ENCODE measurements around the gene SLC25A24. TPM values are rescaled to one million over a fixed set of nuclear protein-coding genes. Genes with fewer than 3 reads are reported as not detected.

SLC25A24 gene
- total and polyA plus RNA-seq, 9 of the 15 experiments (the other 6 are each of a cell fraction or from before 2014, with no cell fraction given): 6.9 to 34.9 (median 25.4) TPM

- TF ChIP-seq NR4A1 (CRISPR knock-in tag; IDR thresholded peaks at IDR 0.05) (no peak), NR4A1 (tag; IDR thresholded peaks at IDR 0.05) (0 out of 2 replicates have a peak, but pooled peaks have one; percentile 30), MITF (IDR thresholded peaks at IDR 0.05) (no peak), CBFA2T2 (conservative IDR thresholded peaks at IDR 0.05) (peak; percentile 79), ZBTB12 (CRISPR knock-in tag; IDR thresholded peaks at IDR 0.05) (no peak), ZC3H8 (IDR thresholded peaks at IDR 0.05) (no peak), E2F4 (CRISPR knock-in tag; IDR thresholded peaks at IDR 0.05; ENCODE audit: low read depth) (no peak), BHLHE40 (IDR thresholded peaks at IDR 0.05; ENCODE audit: low read length) (no peak), PML (IDR thresholded peaks at IDR 0.05; ENCODE audit: low read length) (peak; percentile 50; the same call in 1 of the 2 replicates), MYNN (IDR thresholded peaks at IDR 0.05) (no peak), MYNN (CRISPR knock-in tag; IDR thresholded peaks at IDR 0.05) (no peak), MXI1 (IDR thresholded peaks at IDR 0.05; ENCODE audit: low read depth, low read length) (no peak), ZBTB40 (IDR thresholded peaks at IDR 0.05) (no peak), ZBTB40 (CRISPR knock-in tag; IDR thresholded peaks at IDR 0.05) (no peak), IRF9 (tag; IDR thresholded peaks at IDR 0.05) (no peak), JUN (IDR thresholded peaks at IDR 0.05; ENCODE audit: borderline replicate concordance, low read depth, low read length) (no peak), JUN (CRISPR knock-in tag; IDR thresholded peaks at IDR 0.05; ENCODE audit: borderline replicate concordance) (no peak)
Measured at GRCh38 chr1:108100148-108100547, 100.0 kb downstream of the SLC25A24 start (continued).

All from K562 (cell line).